Endometrium (tissue), 2 donors: Measurements from ENCODE around the gene ZFYVE9.
A peak's percentile ranks its signal among the peaks of the same experiment; 100 is the strongest.
"Not testable (repeated sequence)": the region's sequence is repeated elsewhere in the genome, so short reads cannot be mapped to it uniquely, and the experiment has no call there.

Experiments
- FAIRE-seq: peaks from 2 replicates; lab custom pipeline; 2012; peaks lifted over from hg19 to GRCh38; lab: Jason Lieb, UNC
- donor health status: control.
- donor health status: control.

ZFYVE9 gene

GRCh38 chr1:52152572-52152971 lies 10.7 kb downstream of the ZFYVE9 start:
- FAIRE-seq: no peak

GRCh38 chr1:52153010-52153409 lies 11.1 kb downstream of the ZFYVE9 start:
- no peak for FAIRE-seq

GRCh38 chr1:52153898-52154297 lies 12.0 kb downstream of the ZFYVE9 start:
- FAIRE-seq: no peak

- FAIRE-seq: no peak
Measured at GRCh38 chr1:52156460-52156859, 14.6 kb downstream of the ZFYVE9 start.

GRCh38 chr1:52157582-52157981 lies 15.7 kb downstream of the ZFYVE9 start:
- no peak for FAIRE-seq

GRCh38 chr1:52158218-52158617 lies 16.3 kb downstream of the ZFYVE9 start:
- no peak for FAIRE-seq

- FAIRE-seq: no peak
Measured at GRCh38 chr1:52159033-52159789, 17.3 kb downstream of the ZFYVE9 start.

GRCh38 chr1:52162947-52163346 lies 21.1 kb downstream of the ZFYVE9 start:
- FAIRE-seq: no peak

GRCh38 chr1:52164604-52165003 lies 22.7 kb downstream of the ZFYVE9 start:
- FAIRE-seq: no peak

GRCh38 chr1:52166996-52167753 lies 25.3 kb downstream of the ZFYVE9 start:
- no peak for FAIRE-seq

GRCh38 chr1:52168373-52169080 lies 26.6 kb downstream of the ZFYVE9 start:
- no peak for FAIRE-seq

- FAIRE-seq: not testable (repeated sequence)
Measured at GRCh38 chr1:52171149-52171548, 29.3 kb downstream of the ZFYVE9 start.

GRCh38 chr1:52179073-52179472 lies 37.2 kb downstream of the ZFYVE9 start:
- no peak for FAIRE-seq

- no peak for FAIRE-seq
Measured at GRCh38 chr1:52180176-52180575, 38.3 kb downstream of the ZFYVE9 start.

- FAIRE-seq: not testable (repeated sequence)
Measured at GRCh38 chr1:52181759-52182158, 39.9 kb downstream of the ZFYVE9 start.

- not testable (repeated sequence) for FAIRE-seq
Measured at GRCh38 chr1:52182328-52182727, 40.4 kb downstream of the ZFYVE9 start.

GRCh38 chr1:52182874-52183400 lies 41.0 kb downstream of the ZFYVE9 start:
- peak; percentile 83 for FAIRE-seq

GRCh38 chr1:52186449-52186848 lies 44.6 kb downstream of the ZFYVE9 start:
- no peak for FAIRE-seq

- no peak for FAIRE-seq
Measured at GRCh38 chr1:52189898-52190480, 48.1 kb downstream of the ZFYVE9 start.

- no peak for FAIRE-seq
Measured at GRCh38 chr1:52190500-52191252, 48.8 kb downstream of the ZFYVE9 start.

- FAIRE-seq: no peak
Measured at GRCh38 chr1:52191395-52191965, 49.6 kb downstream of the ZFYVE9 start.
